Measurements from ENCODE around the gene PUM2.

DNA sequence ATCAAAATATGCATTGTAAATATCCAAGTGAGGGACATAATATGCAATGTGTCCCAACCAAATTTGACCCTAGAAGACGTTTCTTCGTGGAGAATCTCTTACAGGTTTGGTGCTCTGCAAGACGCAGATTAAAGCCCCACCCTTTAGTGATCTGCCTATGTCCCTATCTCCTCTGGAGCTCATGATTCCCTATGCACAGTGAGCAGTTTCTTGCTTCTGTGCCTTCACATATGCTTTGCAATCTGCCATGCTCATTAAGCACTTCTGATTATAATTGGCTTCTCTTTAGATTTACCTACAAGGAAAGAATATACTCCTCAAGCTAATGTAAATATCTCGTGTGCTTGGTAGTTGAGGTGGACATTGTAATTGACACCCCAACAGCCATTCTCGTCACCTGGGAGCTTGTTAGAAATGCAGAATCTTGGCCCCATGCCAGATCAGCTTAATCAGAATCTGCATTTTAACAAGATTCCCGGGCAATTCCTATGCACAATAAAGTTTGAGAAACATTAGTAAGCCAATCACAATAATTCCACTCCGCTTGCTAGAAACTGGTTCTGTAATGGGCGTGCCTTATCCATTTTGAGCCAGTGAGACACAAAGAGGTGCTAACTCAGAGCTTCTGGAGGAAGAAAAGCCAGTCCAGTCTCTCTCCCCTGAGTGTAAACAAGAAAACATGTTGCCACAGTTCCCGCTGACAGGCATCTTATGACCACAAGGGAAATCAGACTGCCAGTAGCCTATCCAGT lies 2.8 kb upstream of the PUM2 start:
- no peak for TF ChIP-seq EP300 (IDR thresholded peaks at IDR 0.05; ENCODE audit: borderline replicate concordance)
- TF ChIP-seq TEAD4 (IDR thresholded peaks at IDR 0.05), result no peak
- TF ChIP-seq EGR1 (IDR thresholded peaks at IDR 0.05), result no peak
- TF ChIP-seq TCF12 (IDR thresholded peaks at IDR 0.05; ENCODE audit: low read depth), result no peak
- no peak for TF ChIP-seq YY1 (IDR thresholded peaks at IDR 0.05; ENCODE audit: low read depth)
- no peak for TF ChIP-seq REST (IDR thresholded peaks at IDR 0.05; ENCODE audit: low read depth)
- TF ChIP-seq CREB1 (IDR thresholded peaks at IDR 0.05; ENCODE audit: low read depth), result no peak
- no peak for TF ChIP-seq MAX (IDR thresholded peaks at IDR 0.05)
